Tibial artery (tissue), 4 donors: ENCODE data around the gene C1orf105.

ENCODE experiments used
- DNase-seq, 2 donors: peaks; one replicate each; pipeline ENCODE4 v3.0.0-alpha.2; 2019
- H3K27ac ChIP-seq, 2 donors: fragments of 200-600 bp; sonication (generic) in 1 of 2; 1 replicate in 1 of 2; 2 replicates in 1 of 2; pipeline ENCODE4 v1.5.1; 2018 to 2019; ENCODE audit warnings: mild to moderate bottlenecking in 1 of 2
- H3K27me3 ChIP-seq, 2 donors: fragments of 200-600 bp; sonication (generic) in 1 of 2; one replicate each; pipeline versions ENCODE4 v1.5.1 to v1.6.0; 2016 to 2019
- H3K36me3 ChIP-seq, 3 donors: fragments of 200-600 bp; sonication (generic) in 2 of 3; one replicate each; pipeline ENCODE4 v1.5.1; 2016 to 2019; ENCODE audit warnings: mild to moderate bottlenecking in 2 of 3
- H3K4me1 ChIP-seq, 4 donors: fragments of 200-600 bp; sonication (generic) in 2 of 4; 1 replicate in 3 of 4; 2 replicates in 1 of 4; pipeline ENCODE4 v1.5.1; 2016 to 2019
- H3K4me3 ChIP-seq, 2 donors: fragments of 200-600 bp; sonication (generic) in 1 of 2; 1 replicate in 1 of 2; 2 replicates in 1 of 2; pipeline ENCODE4 v1.5.1; 2018 to 2019; ENCODE audit warnings: mild to moderate bottlenecking in 2 of 2
- H3K9me3 ChIP-seq, 3 donors: fragments of 200-600 bp; sonication (generic) in 1 of 3; one replicate each; pipeline ENCODE4 v1.5.1; 2016 to 2019
- intact Hi-C: fragments of 100-400 bp; cut with DNase I; formaldehyde crosslinking; loops from one replicate; pipeline ENCODE4 v1.15.0; 2023; ENCODE audit warnings: low total_unique reads
- TF ChIP-seq, protein P1 (sequence below), 2 experiments: fragments of 200-600 bp in 1 of 2; fragments of 450-650 bp in 1 of 2; IDR thresholded peaks; one replicate each; pipeline ENCODE4 v1.5.1; 2017 to 2019; ENCODE audit warnings: antibody characterized with exemption in 2 of 2, mild to moderate bottlenecking in 1 of 2, moderate library complexity in 1 of 2

The C1orf105 gene

DNA sequence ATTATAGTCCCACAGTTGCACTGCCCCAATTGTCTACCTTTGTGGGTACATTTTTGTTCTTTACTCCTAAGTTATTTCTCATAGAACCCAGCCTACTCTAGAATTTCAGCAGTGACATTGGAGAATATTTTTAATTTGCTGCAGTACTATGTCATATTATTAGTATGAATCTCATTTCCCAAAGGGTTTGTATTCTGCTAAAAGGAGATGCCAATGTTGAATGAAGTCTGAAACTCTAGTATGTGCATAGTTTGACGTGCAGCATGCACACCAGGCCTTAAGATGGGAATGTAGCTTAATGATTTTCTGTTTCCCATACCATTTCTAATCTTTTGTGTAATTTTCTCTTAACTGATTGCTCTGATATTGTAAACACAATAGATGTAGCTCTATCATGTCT lies 10.5 kb upstream of the C1orf105 start:
- TF ChIP-seq, protein P1, sequence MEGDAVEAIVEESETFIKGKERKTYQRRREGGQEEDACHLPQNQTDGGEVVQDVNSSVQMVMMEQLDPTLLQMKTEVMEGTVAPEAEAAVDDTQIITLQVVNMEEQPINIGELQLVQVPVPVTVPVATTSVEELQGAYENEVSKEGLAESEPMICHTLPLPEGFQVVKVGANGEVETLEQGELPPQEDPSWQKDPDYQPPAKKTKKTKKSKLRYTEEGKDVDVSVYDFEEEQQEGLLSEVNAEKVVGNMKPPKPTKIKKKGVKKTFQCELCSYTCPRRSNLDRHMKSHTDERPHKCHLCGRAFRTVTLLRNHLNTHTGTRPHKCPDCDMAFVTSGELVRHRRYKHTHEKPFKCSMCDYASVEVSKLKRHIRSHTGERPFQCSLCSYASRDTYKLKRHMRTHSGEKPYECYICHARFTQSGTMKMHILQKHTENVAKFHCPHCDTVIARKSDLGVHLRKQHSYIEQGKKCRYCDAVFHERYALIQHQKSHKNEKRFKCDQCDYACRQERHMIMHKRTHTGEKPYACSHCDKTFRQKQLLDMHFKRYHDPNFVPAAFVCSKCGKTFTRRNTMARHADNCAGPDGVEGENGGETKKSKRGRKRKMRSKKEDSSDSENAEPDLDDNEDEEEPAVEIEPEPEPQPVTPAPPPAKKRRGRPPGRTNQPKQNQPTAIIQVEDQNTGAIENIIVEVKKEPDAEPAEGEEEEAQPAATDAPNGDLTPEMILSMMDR (IDR thresholded peaks at IDR 0.05) = no peak
- DNase-seq = no peak
- peaks cover 0 to 11% (median 0%) of the 10 kb centered on the region in 4 donors for H3K4me1 ChIP-seq
- no peak overlapping the region for H3K27ac ChIP-seq
- intact Hi-C loops = no loop called here
- no peaks in the 10 kb centered on the region for H3K36me3 ChIP-seq
- H3K27me3 ChIP-seq = no peaks in the 10 kb centered on the region
- no peaks in the 10 kb centered on the region for H3K9me3 ChIP-seq
- H3K4me3 ChIP-seq = no peak overlapping the region

DNA sequence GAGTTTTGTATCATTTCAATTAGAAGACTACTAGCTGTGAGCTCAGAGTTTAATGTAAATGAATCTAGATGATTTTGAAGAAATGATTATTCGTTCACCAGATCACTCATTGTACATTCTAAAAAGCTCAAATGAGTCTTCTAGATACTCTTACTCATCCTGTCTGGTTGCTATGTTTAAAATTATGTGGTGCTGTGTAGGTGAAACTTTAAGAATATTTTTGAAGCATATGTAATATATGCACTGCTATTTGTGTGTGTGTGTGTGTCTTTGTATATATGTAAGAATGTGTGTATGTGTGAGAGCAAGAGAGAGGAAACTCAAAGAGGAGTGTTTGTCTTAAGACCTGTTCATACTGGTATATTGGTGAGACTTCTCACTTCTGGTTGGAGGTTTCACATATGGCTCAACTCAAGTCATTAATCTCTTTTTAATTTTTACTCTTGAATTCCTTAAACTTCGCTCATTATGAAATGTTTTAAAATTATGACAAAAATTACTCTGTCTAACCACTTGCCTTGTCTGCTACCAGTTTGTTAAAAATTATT lies 8.6 kb upstream of the C1orf105 start:
- DNase-seq = no peak
- no peaks in the 10 kb centered on the region for H3K27me3 ChIP-seq
- H3K36me3 ChIP-seq = no peaks in the 10 kb centered on the region
- TF ChIP-seq, protein P1 (IDR thresholded peaks at IDR 0.05) = no peak
- H3K4me1 ChIP-seq = peaks cover 0 to 11% (median 0%) of the 10 kb centered on the region in 4 donors
- H3K9me3 ChIP-seq = no peaks in the 10 kb centered on the region
- intact Hi-C loops = no loop called here
- no peak overlapping the region for H3K27ac ChIP-seq
- H3K4me3 ChIP-seq = no peak overlapping the region

DNA sequence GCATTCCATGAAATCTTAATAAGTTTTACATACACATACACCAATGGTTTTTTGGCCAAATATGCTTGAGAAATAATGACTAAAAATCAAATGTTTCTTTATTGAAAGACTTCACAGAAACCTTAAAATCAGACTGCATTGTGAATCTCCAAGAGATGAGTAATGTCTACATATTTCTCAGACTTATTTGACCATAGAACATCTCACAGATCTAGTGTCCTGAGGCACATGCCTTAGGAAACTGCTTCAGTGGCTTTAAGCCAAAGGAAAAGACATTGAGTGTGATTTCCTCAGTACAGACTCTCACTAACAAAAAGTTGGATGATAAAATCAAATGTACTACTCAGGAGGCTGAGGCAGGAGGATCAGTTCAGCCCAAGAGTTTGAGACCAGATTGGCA lies 6.2 kb upstream of the C1orf105 start:
- TF ChIP-seq, protein P1 (IDR thresholded peaks at IDR 0.05) = no peak
- peaks cover 0 to 5% (median 0%) of the 10 kb centered on the region in 4 donors for H3K4me1 ChIP-seq
- intact Hi-C loops = no loop called here
- no peak for DNase-seq
- no peak overlapping the region for H3K27ac ChIP-seq
- no peaks in the 10 kb centered on the region for H3K36me3 ChIP-seq
- H3K27me3 ChIP-seq = no peaks in the 10 kb centered on the region
- no peaks in the 10 kb centered on the region for H3K9me3 ChIP-seq
- no peak overlapping the region for H3K4me3 ChIP-seq

DNA sequence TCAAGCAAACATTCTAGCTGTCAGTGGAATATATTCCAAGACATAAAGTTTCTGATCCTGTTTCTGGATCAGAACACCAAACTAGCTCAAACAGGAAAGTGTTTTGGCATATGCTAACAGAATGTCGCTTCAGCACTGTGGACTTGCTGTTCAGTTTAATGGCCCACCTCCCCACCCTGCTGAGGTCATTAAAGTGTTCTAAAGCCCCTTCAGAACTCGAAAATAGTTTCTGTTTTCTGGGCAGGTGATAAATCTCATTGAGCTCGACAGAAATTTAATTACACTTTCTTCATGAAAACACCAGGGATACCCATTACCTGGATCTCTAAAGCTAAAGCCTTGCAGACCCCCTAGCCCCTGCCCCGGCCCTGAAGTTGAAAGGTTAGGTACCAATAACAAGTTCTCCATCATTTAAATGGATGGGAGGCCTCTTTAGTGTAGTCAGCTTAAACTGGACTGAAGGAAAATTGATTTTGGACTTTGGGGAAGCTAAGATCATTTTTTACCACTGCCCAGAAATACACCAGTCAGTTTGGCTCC lies 3.9 kb upstream of the C1orf105 start:
- Histone ChIP-seq H3K4me1 (peaks cover 0 to 2% (median 0%) of the 10 kb centered on the region in 4 donors), H3K27me3 (no peaks in the 10 kb centered on the region), H3K27ac (no peak overlapping the region), H3K9me3 (no peaks in the 10 kb centered on the region), H3K36me3 (no peaks in the 10 kb centered on the region), H3K4me3 (no peak overlapping the region)
- intact Hi-C loops = no loop called here
- DNase-seq = no peak
- TF ChIP-seq, protein P1 (IDR thresholded peaks at IDR 0.05) = no peak

DNA sequence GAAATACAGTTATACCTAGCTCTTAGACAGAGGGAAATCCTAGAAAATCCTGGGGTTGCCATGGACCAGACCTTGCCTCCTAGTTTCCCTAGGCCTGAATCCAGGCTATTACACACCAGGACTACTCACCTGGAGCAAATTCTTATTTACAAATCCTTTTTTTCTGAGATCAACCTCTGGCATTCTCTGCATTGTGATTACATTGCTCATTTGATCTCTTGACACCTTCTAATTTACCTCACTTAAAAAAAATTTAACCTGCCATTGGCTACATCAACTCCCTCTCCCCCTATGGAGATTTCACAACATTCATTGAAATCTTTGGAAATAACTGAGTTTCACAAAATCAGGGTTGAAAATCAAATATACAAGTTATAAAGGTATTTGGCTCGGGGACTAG lies 2.9 kb upstream of the C1orf105 start:
- H3K4me3 ChIP-seq = no peak overlapping the region
- H3K9me3 ChIP-seq = no peaks in the 10 kb centered on the region
- intact Hi-C loops = no loop called here
- no peaks in the 10 kb centered on the region for H3K36me3 ChIP-seq
- TF ChIP-seq, protein P1 (IDR thresholded peaks at IDR 0.05) = no peak
- H3K27me3 ChIP-seq = no peaks in the 10 kb centered on the region
- H3K4me1 ChIP-seq = peaks cover 0 to 12% (median 7%) of the 10 kb centered on the region in 4 donors
- DNase-seq = no peak
- H3K27ac ChIP-seq = no peak overlapping the region
